Measurements from ENCODE around the gene STAT5A.

GRCh38 chr17:42281571-42282096, 6.7 kb upstream of the STAT5A start:
- TF ChIP-seq REST (IDR thresholded peaks at IDR 0.05; ENCODE audit: low read depth) (no peak), CTCF (IDR thresholded peaks at IDR 0.05 in 2 of 3, conservative IDR thresholded peaks at IDR 0.05 in 1 of 3; ENCODE audit: borderline replicate concordance in 1 of 3, insufficient read depth in 1 of 3, low read depth in 2 of 3, low read length in 2 of 3) (no peak), ZBTB33 (IDR thresholded peaks at IDR 0.05; ENCODE audit: extremely low read depth, insufficient replicate concordance, low read length) (no peak), RAD21 (IDR thresholded peaks at IDR 0.05; ENCODE audit: low read depth) (no peak)
